H9 (cell line): ENCODE measurements around the gene SLC6A19. TPM values are rescaled to one million over a fixed set of nuclear protein-coding genes. Genes with fewer than 3 reads are reported as not detected.

Experiments
- DNase-seq: peaks from one replicate; pipeline ENCODE4 v3.0.0-alpha.2; 2017
- H2AFZ ChIP-seq: one replicate; pipeline ENCODE4 v1.6.1; 2013; ENCODE audit warnings: mild to moderate bottlenecking, low read length, control low read depth, moderate library complexity
- H2AK5ac ChIP-seq: 2 replicates; pipeline ENCODE4 v1.6.1; 2013; ENCODE audit warnings: low read length, control low read depth, mixed read lengths; ENCODE audit not compliant: insufficient read length
- H2BK120ac ChIP-seq: one replicate; pipeline ENCODE4 v1.6.1; 2013; ENCODE audit warnings: low read depth, mild to moderate bottlenecking, low read length, control low read depth, inconsistent platforms; ENCODE audit not compliant: poor library complexity, severe bottlenecking
- H2BK12ac ChIP-seq: 2 replicates; pipeline ENCODE4 v1.6.1; 2013; ENCODE audit warnings: low read length, control low read depth, mixed read lengths, low read depth; ENCODE audit not compliant: insufficient read length
- H2BK15ac ChIP-seq: 2 replicates; pipeline ENCODE4 v1.6.1; 2013; ENCODE audit warnings: low read depth, low read length, control low read depth
- H2BK20ac ChIP-seq: one replicate; pipeline ENCODE4 v1.6.1; 2013; ENCODE audit warnings: low read depth, mild to moderate bottlenecking, low read length, control low read depth, inconsistent platforms; ENCODE audit not compliant: poor library complexity, severe bottlenecking
- H2BK5ac ChIP-seq: 2 replicates; pipeline ENCODE4 v1.6.1; 2013; ENCODE audit warnings: low read length, control low read depth, mixed read lengths; ENCODE audit not compliant: insufficient read length
- H3K14ac ChIP-seq: 2 replicates; pipeline ENCODE4 v1.6.1; 2013; ENCODE audit warnings: low read length, control low read depth; ENCODE audit not compliant: insufficient read depth
- H3K18ac ChIP-seq: 2 replicates; pipeline ENCODE4 v1.6.1; 2013; ENCODE audit warnings: low read depth, mild to moderate bottlenecking, mixed read lengths, low read length, control low read depth; ENCODE audit not compliant: insufficient read length
- H3K23ac ChIP-seq: 2 replicates; pipeline ENCODE4 v1.6.1; 2013; ENCODE audit warnings: low read length, control low read depth, mixed read lengths, low read depth; ENCODE audit not compliant: insufficient read length
- H3K23me2 ChIP-seq: 2 replicates; pipeline ENCODE4 v1.6.1; 2013; ENCODE audit warnings: low read depth, mild to moderate bottlenecking, mixed read lengths, low read length, control low read depth; ENCODE audit not compliant: insufficient read length, poor library complexity, severe bottlenecking
- H3K27ac ChIP-seq: 2 replicates; pipeline ENCODE4 v1.5.1; 2013; ENCODE audit warnings: low read length, control low read depth, mixed read lengths, low read depth; ENCODE audit not compliant: insufficient read length
- H3K27me3 ChIP-seq: 2 replicates; pipeline ENCODE4 v1.6.1; 2013; ENCODE audit warnings: low read length, control low read depth, inconsistent platforms; ENCODE audit not compliant: insufficient read depth
- H3K4ac ChIP-seq: 2 replicates; pipeline ENCODE4 v1.6.1; 2013; ENCODE audit warnings: low read depth, mild to moderate bottlenecking, control low read depth, inconsistent platforms, low read length, moderate library complexity
- H3K4me1 ChIP-seq: 2 replicates; pipeline ENCODE4 v1.6.1; 2013; ENCODE audit warnings: low read length, control low read depth, inconsistent platforms; ENCODE audit not compliant: insufficient read depth
- H3K4me2 ChIP-seq: 2 replicates; pipeline ENCODE4 v1.6.1; 2013; ENCODE audit warnings: low read length, control low read depth, mixed read lengths; ENCODE audit not compliant: insufficient read length, insufficient read depth
- H3K56ac ChIP-seq: 2 replicates; pipeline ENCODE4 v1.6.1; 2013; ENCODE audit warnings: low read depth, mild to moderate bottlenecking, mixed read lengths, low read length, control low read depth; ENCODE audit not compliant: insufficient read length
- H3K79me1 ChIP-seq: 2 replicates; pipeline ENCODE4 v1.6.1; 2013; ENCODE audit warnings: low read depth, mild to moderate bottlenecking, moderate library complexity, low read length, control low read depth, inconsistent platforms; ENCODE audit not compliant: insufficient read depth, poor library complexity, severe bottlenecking
- H3K79me2 ChIP-seq: 2 replicates; pipeline ENCODE4 v1.6.1; 2013; ENCODE audit warnings: low read length, control low read depth, inconsistent platforms; ENCODE audit not compliant: insufficient read depth
- H3K9ac ChIP-seq: 2 replicates; pipeline ENCODE4 v1.6.1; 2013; ENCODE audit warnings: low read length, control low read depth, mixed read lengths; ENCODE audit not compliant: insufficient read length; ENCODE audit errors: extremely low read depth
- H3K9me3 ChIP-seq: one replicate; pipeline ENCODE4 v1.6.1; 2013; ENCODE audit warnings: low read depth, low read length, inconsistent platforms; ENCODE audit not compliant: control insufficient read depth
- H3T11ph ChIP-seq: one replicate; pipeline ENCODE4 v1.6.1; 2013; ENCODE audit warnings: mild to moderate bottlenecking, low read length, control low read depth, inconsistent platforms
- H4K20me1 ChIP-seq: one replicate; pipeline ENCODE4 v1.6.1; 2013; ENCODE audit not compliant: control insufficient read depth, insufficient read length, insufficient read depth
- H4K5ac ChIP-seq: 2 replicates; pipeline ENCODE4 v1.6.1; 2013; ENCODE audit warnings: low read depth, mild to moderate bottlenecking, mixed read lengths, low read length, control low read depth; ENCODE audit not compliant: insufficient read length
- H4K8ac ChIP-seq: replicated peaks from 2 replicates; pipeline ENCODE4 v1.6.1; 2013; ENCODE audit warnings: low read length, control low read depth, mixed read lengths, low read depth; ENCODE audit not compliant: insufficient read length
- H4K91ac ChIP-seq: 2 replicates; pipeline ENCODE4 v1.6.1; 2013; ENCODE audit warnings: low read depth, mild to moderate bottlenecking, moderate library complexity, mixed read lengths, low read length, control low read depth; ENCODE audit not compliant: insufficient read length
- H3K27ac Mint-ChIP-seq, 3 experiments: 2 replicates in 2 of 3; 3 replicates in 1 of 3; pipeline ENCODE4 v1.8.0; 2020 to 2021; ENCODE audit warnings: mixed read lengths in 3 of 3, mild to moderate bottlenecking in 1 of 3, moderate library complexity in 1 of 3
- H3K27me3 Mint-ChIP-seq: 2 replicates; pipeline ENCODE4 v1.8.0; 2021; ENCODE audit warnings: low read depth, mild to moderate bottlenecking, moderate library complexity, mixed read lengths
- H3K36me3 Mint-ChIP-seq, 3 experiments: 2 replicates in 2 of 3; 3 replicates in 1 of 3; pipeline ENCODE4 v1.8.0; 2020 to 2021; ENCODE audit warnings: low read depth in 3 of 3, mixed read lengths in 3 of 3; ENCODE audit not compliant: insufficient read depth in 1 of 3
- H3K4me1 Mint-ChIP-seq, 2 experiments: 2 replicates each; pipeline ENCODE4 v1.8.0; 2020; ENCODE audit warnings: mixed read lengths in 2 of 2
- H3K4me3 Mint-ChIP-seq, 2 experiments: 2 replicates in 1 of 2; 3 replicates in 1 of 2; pipeline ENCODE4 v1.8.0; 2020 to 2021; ENCODE audit warnings: mild to moderate bottlenecking in 2 of 2, mixed read lengths in 2 of 2, moderate library complexity in 1 of 2
- H3K9me3 Mint-ChIP-seq, 2 experiments: 2 replicates in 1 of 2; 3 replicates in 1 of 2; pipeline ENCODE4 v1.8.0; 2020; ENCODE audit warnings: mild to moderate bottlenecking in 2 of 2, mixed read lengths in 2 of 2, moderate library complexity in 1 of 2
- WGBS: extraction: QIAGEN DNeasy Blood & Tissue Kit; methylation state at CpG from one replicate; pipeline ENCODE4 v1.1.7; 2013; ENCODE audit warnings: missing lambda C conversion rate, low lambda C conversion rate, mixed read lengths; ENCODE audit not compliant: insufficient read length; ENCODE audit errors: extremely low coverage; 5-methylcytosine and 5-hydroxymethylcytosine counted together
- total RNA-seq: library from RNA; stranded (reverse); gene quantifications from 2 replicates; pipeline ENCODE4 v1.2.1, GENCODE V29; 2021
- TF ChIP-seq, protein P1 (sequence below): fragments of 200-600 bp; sonication (generic); conservative IDR thresholded peaks from 3 replicates; pipeline ENCODE4 v1.8.0; 2021; ENCODE audit warnings: antibody characterized with exemption, mild to moderate bottlenecking

The SLC6A19 gene
- total RNA-seq, 1 experiment from 2014 or later = not detected

DNA sequence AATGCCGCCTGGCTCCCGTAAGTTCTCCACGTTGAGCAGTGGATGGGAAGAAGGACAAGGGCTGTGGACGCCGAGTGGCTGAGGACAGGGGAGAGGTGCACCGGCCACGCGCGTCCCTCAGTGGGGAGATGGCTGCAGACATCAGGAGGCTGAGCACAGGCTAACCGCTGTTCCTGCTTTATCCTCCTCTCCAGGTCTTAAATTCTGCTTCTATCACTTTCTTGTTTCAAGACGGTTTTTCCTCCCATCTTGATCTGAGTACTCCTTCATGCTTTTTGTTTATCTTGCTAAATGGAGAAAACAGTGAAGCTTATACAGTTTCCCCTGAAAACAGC, 42.1 kb upstream of the SLC6A19 start:
- Histone ChIP-seq H2BK12ac (no peak overlapping the region), H3K79me1 (no peaks in the 10 kb centered on the region), H3K4ac (no peak overlapping the region), H3K4me2 (no peak overlapping the region), H3K27me3 (peaks cover 13% of the 10 kb centered on the region; the same call in 1 of the 2 replicates), H3T11ph (no peak overlapping the region), H3K9me3 (no peaks in the 10 kb centered on the region), H2BK15ac (no peak overlapping the region), H4K20me1 (no peaks in the 10 kb centered on the region), H3K14ac (no peak overlapping the region), H2BK20ac (no peak overlapping the region), H3K23ac (no peak overlapping the region), H3K18ac (no peak overlapping the region), H3K79me2 (no peaks in the 10 kb centered on the region), H4K8ac (no peak overlapping the region), H3K4me1 (no peaks in the 10 kb centered on the region), H3K27ac (no peak overlapping the region), H2AFZ (no peak overlapping the region), H2BK120ac (no peak overlapping the region), H3K23me2 (no peaks in the 10 kb centered on the region), H3K56ac (no peak overlapping the region), H4K91ac (no peak overlapping the region), H2BK5ac (no peak overlapping the region), H3K9ac (no peak overlapping the region), H2AK5ac (no peak overlapping the region), H4K5ac (no peak overlapping the region)
- Mint-ChIP-seq H3K36me3 (peaks cover 0 to 10% (median 0%) of the 10 kb centered on the region in 3 experiments; a peak in 4 of 7 replicates), H3K4me1 (peaks cover 7 to 15% of the 10 kb centered on the region in 2 experiments), H3K27me3 (peaks cover 53% of the 10 kb centered on the region), H3K4me3 (no peak overlapping the region), H3K27ac (no peak overlapping the region), H3K9me3 (peaks cover 8 to 13% of the 10 kb centered on the region in 2 experiments)
- TF ChIP-seq, protein P1, sequence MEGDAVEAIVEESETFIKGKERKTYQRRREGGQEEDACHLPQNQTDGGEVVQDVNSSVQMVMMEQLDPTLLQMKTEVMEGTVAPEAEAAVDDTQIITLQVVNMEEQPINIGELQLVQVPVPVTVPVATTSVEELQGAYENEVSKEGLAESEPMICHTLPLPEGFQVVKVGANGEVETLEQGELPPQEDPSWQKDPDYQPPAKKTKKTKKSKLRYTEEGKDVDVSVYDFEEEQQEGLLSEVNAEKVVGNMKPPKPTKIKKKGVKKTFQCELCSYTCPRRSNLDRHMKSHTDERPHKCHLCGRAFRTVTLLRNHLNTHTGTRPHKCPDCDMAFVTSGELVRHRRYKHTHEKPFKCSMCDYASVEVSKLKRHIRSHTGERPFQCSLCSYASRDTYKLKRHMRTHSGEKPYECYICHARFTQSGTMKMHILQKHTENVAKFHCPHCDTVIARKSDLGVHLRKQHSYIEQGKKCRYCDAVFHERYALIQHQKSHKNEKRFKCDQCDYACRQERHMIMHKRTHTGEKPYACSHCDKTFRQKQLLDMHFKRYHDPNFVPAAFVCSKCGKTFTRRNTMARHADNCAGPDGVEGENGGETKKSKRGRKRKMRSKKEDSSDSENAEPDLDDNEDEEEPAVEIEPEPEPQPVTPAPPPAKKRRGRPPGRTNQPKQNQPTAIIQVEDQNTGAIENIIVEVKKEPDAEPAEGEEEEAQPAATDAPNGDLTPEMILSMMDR = no peak
- WGBS = no CpG with 5 or more reads among the region's 11 CpGs
- DNase-seq = no peak
